ENCODE results near the gene VEGFB.

VEGFB gene

GRCh38 chr11:64262271-64263002 is 28.1 kb downstream of the VEGFB start:
- no peak for DNase-seq (ENCODE audit: low spot score)

- no peak for DNase-seq (ENCODE audit: low spot score)
These were observed 28.9 kb downstream of the VEGFB start for GRCh38 chr11:64263021-64263946.

- no peak for DNase-seq (ENCODE audit: low spot score)
These were observed 29.5 kb downstream of the VEGFB start for GRCh38 chr11:64263947-64264317.

GRCh38 chr11:64264371-64264852 is 30.0 kb downstream of the VEGFB start:
- no peak for DNase-seq (ENCODE audit: low spot score)

- DNase-seq (ENCODE audit: low spot score) = no peak
These were observed 31.1 kb downstream of the VEGFB start for GRCh38 chr11:64265176-64266160.

- no peak for DNase-seq (ENCODE audit: low spot score)
These were observed 32.0 kb downstream of the VEGFB start for GRCh38 chr11:64266339-64266738.

- no peak for DNase-seq (ENCODE audit: low spot score)
These were observed 33.0 kb downstream of the VEGFB start for GRCh38 chr11:64267207-64267945.

- peak; percentile 35 for DNase-seq (ENCODE audit: low spot score)
These were observed 33.9 kb downstream of the VEGFB start for GRCh38 chr11:64268025-64268892.

- DNase-seq (ENCODE audit: low spot score) = peak; percentile 57
These were observed 34.6 kb downstream of the VEGFB start for GRCh38 chr11:64268893-64269539.

- peak; percentile 93 for DNase-seq (ENCODE audit: low spot score)
These were observed 35.3 kb downstream of the VEGFB start for GRCh38 chr11:64269540-64270220.

GRCh38 chr11:64275031-64275800 is 40.8 kb downstream of the VEGFB start:
- DNase-seq (ENCODE audit: low spot score) = no peak

GRCh38 chr11:64275841-64276240 is 41.5 kb downstream of the VEGFB start:
- DNase-seq (ENCODE audit: low spot score) = no peak

- DNase-seq (ENCODE audit: low spot score) = no peak
These were observed 42.5 kb downstream of the VEGFB start for GRCh38 chr11:64276653-64277431.

- no peak for DNase-seq (ENCODE audit: low spot score)
These were observed 44.3 kb downstream of the VEGFB start for GRCh38 chr11:64278576-64279190.

- no peak for DNase-seq (ENCODE audit: low spot score)
These were observed 47.8 kb downstream of the VEGFB start for GRCh38 chr11:64281957-64282770.

- DNase-seq (ENCODE audit: low spot score) = no peak
These were observed 48.7 kb downstream of the VEGFB start for GRCh38 chr11:64283092-64283491.
